Astrocyte of the spinal cord (primary cell): ENCODE measurements around the gene FBXL12.
"Not testable (repeated sequence)": the region's sequence is repeated elsewhere in the genome, so short reads cannot be mapped to it uniquely, and the experiment has no call there.

ENCODE experiments used
- DNase-seq: peaks from one replicate; pipeline ENCODE4 v3.0.0; 2011; ENCODE audit warnings: low read depth, low spot score
- H3K4me3 ChIP-seq: 2 replicates; pipeline ENCODE4 v1.5.1; 2011; ENCODE audit warnings: low read depth, mild to moderate bottlenecking, low read length, moderate library complexity
- CTCF ChIP-seq: IDR thresholded peaks from 2 replicates; pipeline ENCODE4 v1.5.1; 2012; ENCODE audit warnings: low read depth, mild to moderate bottlenecking, low read length, inconsistent platforms
- in situ Hi-C: cut with HindIII; loops from 2 replicates; pipeline ENCODE4 v1.10.0; 2017; ENCODE audit warnings: low sequenced_read_pairs

FBXL12 gene

GRCh38 chr19:9793071-9793591, 25.7 kb downstream of the FBXL12 start:
- peak; percentile 45 for DNase-seq
- TF ChIP-seq CTCF: no peak
- H3K4me3 ChIP-seq: peak overlapping the region; percentile 72
- in situ Hi-C loops: no loop called here

DNA sequence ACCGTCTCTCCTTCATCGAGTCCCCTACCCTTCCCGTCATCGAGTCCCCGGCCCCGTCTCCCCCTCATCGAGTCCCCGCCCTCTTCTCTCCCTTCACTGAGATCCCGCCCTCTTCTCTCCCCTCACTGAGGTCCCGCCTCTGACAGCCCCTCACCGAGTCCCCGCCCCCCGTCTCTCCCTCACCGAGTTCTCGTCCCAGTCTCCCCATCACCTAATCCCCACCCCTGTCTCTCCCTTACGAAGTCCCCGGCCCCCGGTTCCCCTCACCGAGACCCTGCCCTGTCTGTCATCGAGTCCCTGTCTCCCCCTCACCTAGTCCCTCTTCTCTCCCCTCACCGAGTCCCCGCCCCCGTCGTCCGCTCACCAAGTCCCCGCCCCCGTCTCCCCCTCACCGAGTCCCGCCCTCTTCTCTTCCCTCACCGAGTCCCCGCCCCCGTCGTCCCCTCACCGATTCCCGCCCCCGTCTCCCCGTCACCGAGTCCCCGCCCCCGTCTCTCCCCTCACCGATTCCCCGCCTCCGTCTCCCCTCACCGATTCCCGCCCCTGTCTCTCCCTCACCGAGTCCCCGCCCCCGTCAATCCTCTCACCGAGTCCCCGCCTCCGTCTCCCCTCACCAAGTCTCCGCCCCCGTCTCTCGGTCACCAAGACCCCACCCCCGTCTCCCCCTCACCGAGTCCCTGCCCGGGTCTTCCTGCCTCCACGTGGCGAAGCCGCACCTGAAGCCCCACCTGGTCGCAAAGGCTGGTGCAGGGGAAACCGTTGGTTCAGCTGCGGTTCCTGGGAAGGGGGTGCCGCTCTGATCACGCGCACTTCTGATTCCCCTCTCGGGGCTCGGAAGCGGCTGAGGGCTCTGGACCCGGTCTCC, 26.4 kb downstream of the FBXL12 start:
- no peak for TF ChIP-seq CTCF
- peak; percentile 94 for DNase-seq
- H3K4me3 ChIP-seq: peak overlapping the region; percentile 72
- in situ Hi-C loops: no loop called here

GRCh38 chr19:9791552-9792205, 27.2 kb downstream of the FBXL12 start:
- in situ Hi-C loops: no loop called here
- TF ChIP-seq CTCF: no peak
- DNase-seq: peak; percentile 97
- H3K4me3 ChIP-seq: peak overlapping the region; percentile 69

DNA sequence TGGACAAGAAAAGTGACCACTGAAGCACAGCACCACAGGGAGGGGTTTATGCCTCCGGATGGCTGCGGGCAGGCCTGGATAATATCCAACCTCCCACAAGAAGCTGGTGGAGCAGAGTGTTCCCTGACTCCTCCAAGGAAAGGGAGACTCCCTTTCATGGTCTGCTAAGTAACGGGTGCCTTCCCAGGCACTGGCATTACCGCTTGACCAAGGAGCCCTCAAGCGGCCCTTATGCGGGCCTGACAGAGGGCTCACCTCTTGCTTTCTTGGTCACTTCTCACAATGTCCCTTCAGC, 27.9 kb downstream of the FBXL12 start:
- DNase-seq, H3K4me3 ChIP-seq, in situ Hi-C loops: not testable (repeated sequence)

DNA sequence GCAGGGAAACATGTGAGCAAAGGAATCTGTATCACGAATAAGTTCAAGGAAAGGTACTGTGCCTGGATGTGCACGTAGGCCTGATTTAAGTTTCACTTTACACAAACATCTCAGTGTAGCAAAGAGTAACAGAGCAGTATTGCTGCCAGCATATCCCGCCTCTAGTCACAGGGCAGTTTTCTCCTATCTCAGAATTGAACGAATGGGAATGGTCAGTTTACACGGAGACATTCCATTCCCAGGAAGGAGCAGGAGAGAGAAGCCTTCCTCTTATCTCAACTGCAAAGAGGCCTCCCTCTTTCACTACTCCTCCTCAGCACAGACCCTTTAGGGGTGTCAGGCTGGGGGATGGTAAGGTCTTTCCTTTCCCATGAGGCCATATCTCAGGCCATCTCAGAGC, 29.3 kb downstream of the FBXL12 start:
- in situ Hi-C loops, H3K4me3 ChIP-seq, DNase-seq: not testable (repeated sequence)

DNA sequence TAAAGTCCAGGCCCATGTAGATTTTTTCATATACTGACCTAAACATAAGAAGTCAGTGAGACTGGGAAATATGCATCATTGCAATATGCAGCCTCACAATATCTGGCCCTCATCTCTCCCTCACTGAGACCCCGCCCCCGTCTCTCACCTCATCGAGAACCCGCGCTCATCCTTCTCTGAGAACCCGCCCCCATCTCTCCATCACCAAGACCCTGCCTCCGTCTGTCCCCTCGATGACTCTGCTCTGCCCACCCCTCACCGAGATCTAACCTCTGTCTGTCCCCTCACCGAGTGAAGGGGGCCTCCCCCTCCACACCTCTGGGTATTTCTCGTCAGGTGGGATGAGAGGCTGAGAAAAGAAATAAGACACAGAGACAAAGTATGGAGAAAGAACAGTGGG, 29.8 kb downstream of the FBXL12 start:
- in situ Hi-C loops: no loop called here
- H3K4me3 ChIP-seq: no peak overlapping the region
- TF ChIP-seq CTCF: no peak
- no peak for DNase-seq

DNA sequence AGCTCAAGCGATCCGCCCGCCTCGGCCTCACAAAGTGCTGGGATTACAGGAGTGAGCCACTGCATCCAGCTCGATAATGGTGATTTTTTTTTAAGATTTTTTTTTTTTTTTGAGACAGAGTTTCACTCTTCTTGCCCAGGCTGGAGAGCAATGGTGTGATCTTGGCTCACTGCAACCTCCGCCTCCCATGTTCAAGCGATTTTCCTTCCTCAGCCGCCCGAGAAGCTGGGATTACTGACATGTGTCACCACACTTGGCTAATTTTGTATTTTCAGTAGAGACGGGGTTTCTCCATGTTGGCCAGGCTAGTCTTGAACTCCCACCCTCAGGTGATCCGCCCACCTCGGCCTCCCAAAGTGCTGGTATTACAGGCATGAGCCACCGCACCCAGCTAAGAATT, 30.3 kb downstream of the FBXL12 start:
- H3K4me3 ChIP-seq, in situ Hi-C loops, DNase-seq: not testable (repeated sequence)

GRCh38 chr19:9786819-9787218, 32.1 kb downstream of the FBXL12 start:
- in situ Hi-C loops: no loop called here
- DNase-seq: no peak
- TF ChIP-seq CTCF: no peak
- no peak overlapping the region for H3K4me3 ChIP-seq
